Measurements from ENCODE around the gene ST6GALNAC6.

- TF ChIP-seq GATA3 (IDR thresholded peaks at IDR 0.05; ENCODE audit: low read depth, low read length) (no peak), GATA2 (IDR thresholded peaks at IDR 0.05; ENCODE audit: low read depth, low read length) (no peak)
Measured at GRCh38 chr9:127936347-127936852, 37.0 kb upstream of the ST6GALNAC6 start.
